HG03064 (cell line): Measurements from ENCODE around the gene RBM38.

Experiments
- ATAC-seq: cut with Tn5 transposase; IDR thresholded peaks from one replicate; pipeline ENCODE4 v1.9.1; 2021; ENCODE audit warnings: low read depth; ENCODE audit not compliant: unreplicated experiment

The RBM38 gene

GRCh38 chr20:57433657-57434389 is 42.6 kb downstream of the RBM38 start:
- no peak for ATAC-seq

- no peak for ATAC-seq
Observed at GRCh38 chr20:57434390-57434700, 43.1 kb downstream of the RBM38 start.

- ATAC-seq = no peak
Observed at GRCh38 chr20:57435105-57435497, 43.9 kb downstream of the RBM38 start.

- no peak for ATAC-seq
Observed at GRCh38 chr20:57435498-57436222, 44.5 kb downstream of the RBM38 start.

GRCh38 chr20:57436223-57436545 is 45.0 kb downstream of the RBM38 start:
- no peak for ATAC-seq

GRCh38 chr20:57437267-57437666 is 46.1 kb downstream of the RBM38 start:
- no peak for ATAC-seq

- ATAC-seq = no peak
Observed at GRCh38 chr20:57437672-57438330, 46.6 kb downstream of the RBM38 start.

- no peak for ATAC-seq
Observed at GRCh38 chr20:57438552-57438951, 47.4 kb downstream of the RBM38 start.

GRCh38 chr20:57439432-57439831 is 48.2 kb downstream of the RBM38 start:
- no peak for ATAC-seq

- no peak for ATAC-seq
Observed at GRCh38 chr20:57439993-57440392, 48.8 kb downstream of the RBM38 start.

- no peak for ATAC-seq
Observed at GRCh38 chr20:57440678-57441509, 49.7 kb downstream of the RBM38 start.

GRCh38 chr20:57441510-57442154 is 50.4 kb downstream of the RBM38 start:
- no peak for ATAC-seq

- ATAC-seq = no peak
Observed at GRCh38 chr20:57442158-57442887, 51.1 kb downstream of the RBM38 start.

- ATAC-seq = no peak
Observed at GRCh38 chr20:57442888-57443239, 51.7 kb downstream of the RBM38 start.

- ATAC-seq = no peak
Observed at GRCh38 chr20:57443349-57444265, 52.4 kb downstream of the RBM38 start.

- no peak for ATAC-seq
Observed at GRCh38 chr20:57444394-57445048, 53.3 kb downstream of the RBM38 start.

- ATAC-seq = no peak
Observed at GRCh38 chr20:57445298-57445697, 54.1 kb downstream of the RBM38 start.

GRCh38 chr20:57445774-57446173 is 54.6 kb downstream of the RBM38 start:
- ATAC-seq = no peak
